AG09309 (cell line): ENCODE results near the gene HNMT.
A peak's percentile ranks its signal among the peaks of the same experiment; 100 is the strongest.

ENCODE experiments used
- DNase-seq: peaks from one replicate; pipeline ENCODE4 v3.0.0-alpha.2; 2010; ENCODE audit warnings: low read depth
- H3K4me3 ChIP-seq: 2 replicates; pipeline ENCODE4 v1.5.1; 2011; ENCODE audit warnings: mild to moderate bottlenecking, low read depth, low read length, moderate library complexity; ENCODE audit not compliant: control insufficient read depth
- CTCF ChIP-seq: IDR thresholded peaks from 2 replicates; pipeline ENCODE4 v1.5.1; 2011; ENCODE audit warnings: mild to moderate bottlenecking, low read depth, low read length, inconsistent platforms; ENCODE audit not compliant: insufficient read depth, control insufficient read depth; ENCODE audit errors: missing control alignments

The HNMT gene

GRCh38 chr2:137944714-137945113 lies 19.6 kb upstream of the HNMT start:
- H3K4me3 ChIP-seq, result no peak overlapping the region
- no peak for TF ChIP-seq CTCF
- DNase-seq, result no peak

GRCh38 chr2:137945229-137945628 lies 19.0 kb upstream of the HNMT start:
- DNase-seq, result no peak
- H3K4me3 ChIP-seq, result no peak overlapping the region
- no peak for TF ChIP-seq CTCF

GRCh38 chr2:137946227-137946626 lies 18.0 kb upstream of the HNMT start:
- DNase-seq, result no peak
- TF ChIP-seq CTCF, result no peak
- no peak overlapping the region for H3K4me3 ChIP-seq

GRCh38 chr2:137947032-137947727 lies 17.1 kb upstream of the HNMT start:
- TF ChIP-seq CTCF, result no peak
- H3K4me3 ChIP-seq, result no peak overlapping the region
- DNase-seq, result no peak

GRCh38 chr2:137947728-137948336 lies 16.4 kb upstream of the HNMT start:
- TF ChIP-seq CTCF, result peak; percentile 69
- H3K4me3 ChIP-seq, result no peak overlapping the region
- DNase-seq, result no peak

- TF ChIP-seq CTCF, result no peak
- no peak for DNase-seq
- no peak overlapping the region for H3K4me3 ChIP-seq
Observed at GRCh38 chr2:137948894-137949293, 15.4 kb upstream of the HNMT start.

GRCh38 chr2:137950238-137950637 lies 14.0 kb upstream of the HNMT start:
- H3K4me3 ChIP-seq, result no peak overlapping the region
- no peak for DNase-seq
- TF ChIP-seq CTCF, result no peak
